GM20000 (cell line): ENCODE measurements around the gene SMG7.

Experiments
- DNase-seq: peaks from one replicate; pipeline ENCODE4 v3.0.0; 2012; ENCODE audit warnings: low spot score
- TF ChIP-seq, protein P1 (sequence below): IDR thresholded peaks from 2 replicates; pipeline ENCODE4 v1.5.1; 2012; ENCODE audit warnings: mild to moderate bottlenecking, control low read depth; ENCODE audit errors: extremely low read depth, missing control alignments

The SMG7 gene

DNA sequence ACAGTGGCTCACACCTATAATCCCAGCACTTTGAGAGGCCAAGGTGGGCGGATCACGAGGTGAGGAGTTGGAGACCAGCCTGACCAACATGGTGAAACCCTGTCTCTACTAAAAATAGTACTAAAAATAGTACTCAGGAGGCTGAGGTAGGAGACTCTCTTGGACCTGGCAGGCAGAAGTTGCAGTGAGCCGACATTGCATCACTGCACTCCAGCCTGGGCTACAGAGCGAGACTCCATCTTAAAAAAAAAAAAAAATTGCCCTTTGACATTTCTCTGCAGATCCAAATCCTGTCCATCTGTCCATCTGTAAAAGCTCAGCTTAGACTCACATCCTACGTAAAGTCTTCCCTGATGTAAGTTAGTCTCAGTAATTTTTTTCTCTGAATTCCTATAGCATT, 124.2 kb downstream of the SMG7 start:
- TF ChIP-seq, protein P1, sequence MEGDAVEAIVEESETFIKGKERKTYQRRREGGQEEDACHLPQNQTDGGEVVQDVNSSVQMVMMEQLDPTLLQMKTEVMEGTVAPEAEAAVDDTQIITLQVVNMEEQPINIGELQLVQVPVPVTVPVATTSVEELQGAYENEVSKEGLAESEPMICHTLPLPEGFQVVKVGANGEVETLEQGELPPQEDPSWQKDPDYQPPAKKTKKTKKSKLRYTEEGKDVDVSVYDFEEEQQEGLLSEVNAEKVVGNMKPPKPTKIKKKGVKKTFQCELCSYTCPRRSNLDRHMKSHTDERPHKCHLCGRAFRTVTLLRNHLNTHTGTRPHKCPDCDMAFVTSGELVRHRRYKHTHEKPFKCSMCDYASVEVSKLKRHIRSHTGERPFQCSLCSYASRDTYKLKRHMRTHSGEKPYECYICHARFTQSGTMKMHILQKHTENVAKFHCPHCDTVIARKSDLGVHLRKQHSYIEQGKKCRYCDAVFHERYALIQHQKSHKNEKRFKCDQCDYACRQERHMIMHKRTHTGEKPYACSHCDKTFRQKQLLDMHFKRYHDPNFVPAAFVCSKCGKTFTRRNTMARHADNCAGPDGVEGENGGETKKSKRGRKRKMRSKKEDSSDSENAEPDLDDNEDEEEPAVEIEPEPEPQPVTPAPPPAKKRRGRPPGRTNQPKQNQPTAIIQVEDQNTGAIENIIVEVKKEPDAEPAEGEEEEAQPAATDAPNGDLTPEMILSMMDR = no peak
- no peak for DNase-seq

DNA sequence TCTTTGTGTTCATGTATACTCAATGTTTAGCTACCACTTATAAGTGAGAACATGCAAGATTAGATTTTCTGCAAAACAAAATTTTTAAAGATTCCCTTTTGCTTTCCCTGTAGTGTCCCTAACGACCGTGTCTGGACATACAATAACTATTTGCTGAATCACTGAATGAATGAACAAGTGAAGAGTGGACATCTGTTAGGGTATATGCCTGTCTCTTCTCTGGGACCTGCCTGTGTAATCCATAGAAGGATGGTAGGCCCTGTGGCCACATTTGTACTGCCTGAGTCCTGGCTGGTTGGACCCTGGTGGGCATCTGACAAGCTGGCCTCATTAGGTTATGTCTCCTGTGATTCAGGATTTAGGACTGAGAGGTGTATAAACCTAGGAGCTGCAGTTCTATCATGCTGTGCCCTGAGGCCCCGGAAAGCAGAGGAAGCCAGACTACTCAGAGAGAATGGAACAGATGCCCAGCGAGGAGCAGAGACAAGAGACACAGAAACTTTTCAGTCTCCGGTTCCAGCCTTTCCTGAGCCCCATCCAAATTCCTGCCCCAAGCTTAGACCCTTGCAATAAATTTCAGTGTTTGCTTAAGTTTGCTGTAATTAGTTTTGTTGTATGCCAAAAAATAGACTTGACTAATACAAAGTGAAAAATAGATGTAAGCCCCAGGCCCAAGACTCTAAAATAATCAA, 125.5 kb downstream of the SMG7 start:
- no peak for DNase-seq

DNA sequence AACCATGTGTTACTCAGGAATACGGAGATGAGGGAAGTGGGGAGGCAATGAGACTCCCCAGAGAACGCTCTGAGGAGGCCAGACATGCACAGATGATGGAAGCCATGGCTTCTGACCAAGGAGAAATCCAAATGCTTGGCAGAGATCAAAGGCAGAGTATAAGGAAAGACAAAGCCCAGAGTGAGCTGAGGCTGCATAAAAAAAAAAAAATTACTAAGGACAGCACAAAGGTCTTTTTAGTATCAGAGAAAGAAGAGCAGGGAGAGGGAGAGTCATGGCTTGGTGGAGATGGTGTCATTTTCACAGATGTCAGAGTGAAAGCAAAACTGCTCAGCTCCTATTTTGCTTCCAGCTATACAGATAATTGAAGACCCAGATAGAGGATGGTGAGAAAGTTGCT, 126.1 kb downstream of the SMG7 start:
- TF ChIP-seq, protein P1 = no peak
- DNase-seq = no peak

More for the DNA sequence above, 125.5 kb downstream of the SMG7 start:
- TF ChIP-seq, protein P1 = no peak

- TF ChIP-seq, protein P1 = no peak
- no peak for DNase-seq
Measured at GRCh38 chr1:183600136-183600535, 127.8 kb downstream of the SMG7 start.

- DNase-seq = no peak
- TF ChIP-seq, protein P1 = no peak
Measured at GRCh38 chr1:183600634-183601033, 128.3 kb downstream of the SMG7 start.

- TF ChIP-seq, protein P1 = no peak
- DNase-seq = no peak
Measured at GRCh38 chr1:183602510-183602909, 130.2 kb downstream of the SMG7 start.
